AG10803 (cell line): ENCODE measurements around the gene OLFML1.

Experiments
- DNase-seq: peaks from one replicate; pipeline ENCODE4 v3.0.0; 2010; ENCODE audit warnings: low read depth
- H3K4me3 ChIP-seq: 2 replicates; pipeline ENCODE4 v1.5.1; 2011; ENCODE audit warnings: mild to moderate bottlenecking, low read length, control low read depth
- CTCF ChIP-seq: conservative IDR thresholded peaks from 2 replicates; pipeline ENCODE4 v1.5.1; 2011; ENCODE audit warnings: mild to moderate bottlenecking, low read length, control low read depth, inconsistent platforms

The OLFML1 gene

DNA sequence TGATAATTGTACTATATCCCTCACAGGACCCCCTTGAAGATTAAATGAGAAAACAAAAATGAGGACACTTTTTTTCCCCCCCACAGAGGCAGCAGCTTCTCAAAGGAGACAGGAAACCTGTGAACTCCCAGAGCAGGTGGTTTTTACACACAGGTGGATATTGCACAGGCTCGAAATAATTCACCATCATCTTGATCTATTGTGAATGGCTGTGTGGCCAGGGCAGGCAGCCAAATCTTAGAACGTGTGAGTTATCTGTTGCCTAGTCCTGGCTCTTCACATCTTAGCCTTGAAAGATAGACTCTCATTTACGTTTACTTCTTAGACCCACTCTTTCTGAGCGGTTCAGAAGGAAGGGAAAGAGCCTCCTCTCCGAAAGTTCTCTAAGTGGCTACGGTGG, 52.0 kb downstream of the OLFML1 start:
- TF ChIP-seq CTCF, result no peak
- no peak for DNase-seq
- no peak overlapping the region for H3K4me3 ChIP-seq

DNA sequence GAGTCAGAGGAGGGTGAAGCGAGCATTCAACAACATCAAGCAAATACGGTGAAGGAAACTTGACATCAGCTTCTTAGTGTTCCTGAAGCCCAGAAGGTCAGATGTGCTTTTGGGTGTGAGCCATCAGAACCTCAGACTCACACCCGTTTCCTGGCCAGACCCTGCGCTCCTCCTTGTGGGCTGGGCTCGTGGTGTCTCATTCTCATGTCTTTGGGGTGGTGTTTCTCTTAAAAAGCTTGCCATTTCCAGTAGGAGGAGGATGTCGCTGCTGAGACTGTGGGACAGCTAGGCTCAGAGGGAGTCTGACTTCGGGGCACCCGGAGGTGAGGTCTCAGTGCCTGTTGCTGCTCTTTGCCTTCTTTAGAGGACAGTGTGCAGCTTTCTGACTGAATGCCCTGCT, 52.7 kb downstream of the OLFML1 start:
- peak; percentile 25 for DNase-seq
- no peak for TF ChIP-seq CTCF
- H3K4me3 ChIP-seq, result no peak overlapping the region

GRCh38 chr11:7538466-7539454, 53.5 kb downstream of the OLFML1 start:
- no peak overlapping the region for H3K4me3 ChIP-seq
- peak; percentile 41 for DNase-seq
- no peak for TF ChIP-seq CTCF

DNA sequence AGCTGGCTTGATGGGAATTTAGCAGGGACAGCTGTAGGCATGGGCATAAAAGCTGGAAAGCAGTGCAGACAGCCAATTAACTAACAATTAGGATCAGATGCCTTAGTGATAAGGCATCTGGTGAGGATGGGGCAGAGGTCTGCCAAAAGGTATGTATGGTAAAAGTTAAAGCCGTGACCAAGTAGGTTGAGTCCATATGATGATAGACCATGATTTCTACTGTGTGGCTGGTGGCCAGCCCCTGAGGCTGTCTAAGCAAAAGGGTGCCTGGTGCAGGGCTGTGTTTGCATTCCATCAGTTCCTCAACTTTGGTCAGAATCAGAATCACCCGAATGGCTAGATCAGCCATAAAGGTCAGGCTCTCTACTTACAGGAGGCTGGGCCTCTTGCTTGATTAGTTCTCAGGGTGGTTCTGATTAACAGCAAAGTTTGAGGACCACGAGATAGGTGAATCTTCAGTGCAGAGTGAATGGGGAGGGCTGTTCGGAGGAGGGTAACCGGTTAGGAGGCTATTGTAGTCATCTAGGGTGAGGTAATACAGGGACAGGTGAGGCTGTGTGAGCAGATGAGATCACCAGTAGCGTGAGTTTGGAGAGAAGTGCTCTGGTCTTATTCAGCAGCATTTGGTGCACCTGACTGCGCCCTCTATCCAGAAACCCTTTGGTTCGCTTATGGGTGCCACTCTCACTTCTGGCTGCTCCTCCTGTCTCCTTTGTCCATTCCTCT, 55.7 kb downstream of the OLFML1 start:
- DNase-seq, result no peak
- no peak for TF ChIP-seq CTCF
- no peak overlapping the region for H3K4me3 ChIP-seq

- TF ChIP-seq CTCF, result no peak
- H3K4me3 ChIP-seq, result no peak overlapping the region
- DNase-seq, result no peak
Observed at GRCh38 chr11:7543302-7543701, 58.0 kb downstream of the OLFML1 start.

DNA sequence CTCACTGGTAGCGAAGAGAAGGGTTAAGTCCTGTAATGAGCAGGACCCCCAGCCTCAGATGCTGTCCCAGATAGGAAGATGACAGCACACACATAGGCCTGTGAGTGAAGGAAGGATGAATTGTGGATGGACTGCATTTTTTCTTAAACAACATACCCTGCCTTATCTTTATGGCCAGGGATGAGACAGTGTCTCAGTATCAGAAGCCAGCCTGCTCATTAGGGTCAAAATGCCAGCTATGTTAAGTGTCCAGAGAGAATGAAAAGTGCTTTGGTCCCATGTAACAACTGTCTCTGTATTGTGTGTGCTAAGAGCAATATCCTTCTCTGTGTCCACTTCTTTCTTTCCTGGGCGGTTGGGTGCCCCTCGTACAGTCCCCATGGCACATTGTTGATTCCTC, 58.7 kb downstream of the OLFML1 start:
- no peak overlapping the region for H3K4me3 ChIP-seq
- TF ChIP-seq CTCF, result no peak
- no peak for DNase-seq
